ENCODE measurements around the gene CXCL13. TPM values are rescaled to one million over a fixed set of nuclear protein-coding genes. Genes with fewer than 3 reads are reported as not detected.

Gene CXCL13
- total RNA-seq, 4 donors from 2014 or later: 1.4 to 91.6 (median 6.7) TPM; not detected in 1

GRCh38 chr4:77624213-77624612 is 18.6 kb downstream of the CXCL13 start:
- DNase-seq: no peak
- Histone ChIP-seq H3K4me3 (no peak overlapping the region), H3K4me1 (no peaks in the 10 kb centered on the region), H3K9me3 (no peaks in the 10 kb centered on the region), H3K27ac (no peak overlapping the region), H3K36me3 (no peaks in the 10 kb centered on the region), H3K27me3 (no peaks in the 10 kb centered on the region)
- TF ChIP-seq POLR2A (IDR thresholded peaks at IDR 0.05) (no peak), CTCF (IDR thresholded peaks at IDR 0.05) (no peak)

- Histone ChIP-seq H3K4me1 (no peaks in the 10 kb centered on the region), H3K36me3 (no peaks in the 10 kb centered on the region), H3K9me3 (no peaks in the 10 kb centered on the region), H3K27ac (no peak overlapping the region), H3K4me3 (no peak overlapping the region), H3K27me3 (no peaks in the 10 kb centered on the region)
- no peak for TF ChIP-seq CTCF (IDR thresholded peaks at IDR 0.05)
- DNase-seq: no peak
Measured at GRCh38 chr4:77625485-77625884, 19.9 kb downstream of the CXCL13 start.

- Histone ChIP-seq H3K27ac (no peak overlapping the region), H3K27me3 (no peaks in the 10 kb centered on the region), H3K36me3 (no peaks in the 10 kb centered on the region), H3K4me3 (no peak overlapping the region), H3K9me3 (no peaks in the 10 kb centered on the region), H3K4me1 (peaks cover 0 to 17% (median 2%) of the 10 kb centered on the region in 4 donors)
- TF ChIP-seq POLR2A (IDR thresholded peaks at IDR 0.05) (no peak), CTCF (IDR thresholded peaks at IDR 0.05) (no peak)
- no peak for DNase-seq
Measured at GRCh38 chr4:77629885-77630284, 24.3 kb downstream of the CXCL13 start.

- no peaks in the 10 kb centered on the region for H3K36me3 ChIP-seq
- H3K9me3 ChIP-seq: no peaks in the 10 kb centered on the region
- peak in 2 of 3 donors; percentile 88 to 89 for DNase-seq
- peak overlapping the region in 2 of 4 donors; percentile 58 to 73 for H3K27ac ChIP-seq
- H3K4me3 ChIP-seq: no peak overlapping the region
- no peak for TF ChIP-seq POLR2A (IDR thresholded peaks at IDR 0.05)
- TF ChIP-seq CTCF (IDR thresholded peaks at IDR 0.05): peak in 3 of 6 experiments; percentile 50 to 62 (median 57)
- H3K27me3 ChIP-seq: no peaks in the 10 kb centered on the region
- peaks cover 0 to 20% (median 2%) of the 10 kb centered on the region in 4 donors for H3K4me1 ChIP-seq
Measured at GRCh38 chr4:77631276-77631675, 25.7 kb downstream of the CXCL13 start.

GRCh38 chr4:77634132-77634785 is 28.6 kb downstream of the CXCL13 start:
- DNase-seq: no peak
- TF ChIP-seq POLR2A (IDR thresholded peaks at IDR 0.05): no peak
- peak in 1 of 6 experiments; percentile 3 for TF ChIP-seq CTCF (IDR thresholded peaks at IDR 0.05)
- H3K4me1 ChIP-seq: peaks cover 0 to 29% (median 2%) of the 10 kb centered on the region in 4 donors
- H3K4me3 ChIP-seq: no peak overlapping the region
- H3K27ac ChIP-seq: no peak overlapping the region
- H3K36me3 ChIP-seq: no peaks in the 10 kb centered on the region
- no peaks in the 10 kb centered on the region for H3K9me3 ChIP-seq
- H3K27me3 ChIP-seq: no peaks in the 10 kb centered on the region

Measured in Peyer's patch (tissue), 4 donors.